Measurements from ENCODE around the gene AMZ1. TPM values are rescaled to one million over a fixed set of nuclear protein-coding genes. Genes with fewer than 3 reads are reported as not detected.
"Not testable (repeated sequence)": the region's sequence is repeated elsewhere in the genome, so short reads cannot be mapped to it uniquely, and the experiment has no call there.

AMZ1 gene
- total and polyA plus RNA-seq, 11 donors = 0.01 to 0.48 (median 0.05) TPM; not detected in 6

DNA sequence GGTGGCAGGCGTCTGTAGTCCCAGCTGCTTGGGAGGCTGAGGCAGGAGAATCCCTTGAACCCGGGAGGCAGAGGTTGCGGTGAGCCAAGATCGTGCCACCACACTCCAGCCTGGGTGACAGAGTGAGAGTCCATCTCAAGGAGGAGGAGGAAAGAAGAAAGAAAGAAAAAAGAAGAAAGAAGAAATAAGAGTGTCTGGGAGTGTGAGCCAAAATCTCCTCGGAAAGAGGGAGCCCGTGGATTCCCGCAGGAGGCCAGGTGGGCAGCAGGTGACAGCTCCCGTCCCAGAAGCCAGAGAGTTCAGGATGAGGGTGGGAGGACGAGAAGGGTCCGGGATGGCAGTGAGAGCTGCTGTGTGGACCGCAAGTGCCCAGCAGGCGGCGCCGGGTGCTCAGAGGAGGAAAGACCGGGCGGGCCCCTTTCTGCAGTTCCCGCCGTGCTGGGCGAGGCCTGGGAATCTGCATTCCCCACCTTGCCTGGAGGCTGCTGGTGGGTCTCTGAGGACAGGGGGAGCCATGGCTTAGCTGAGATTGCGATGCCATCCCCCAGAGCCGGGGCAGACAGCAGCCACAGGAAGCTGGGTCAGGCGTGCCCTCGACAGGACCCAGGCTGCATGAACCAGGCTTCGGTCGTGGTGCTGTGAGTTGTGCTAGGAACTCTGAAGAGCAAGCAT lies 17.1 kb upstream of the AMZ1 start:
- H3K9me3 ChIP-seq = peaks cover 0 to 10% (median 2%) of the 10 kb centered on the region in 12 donors

DNA sequence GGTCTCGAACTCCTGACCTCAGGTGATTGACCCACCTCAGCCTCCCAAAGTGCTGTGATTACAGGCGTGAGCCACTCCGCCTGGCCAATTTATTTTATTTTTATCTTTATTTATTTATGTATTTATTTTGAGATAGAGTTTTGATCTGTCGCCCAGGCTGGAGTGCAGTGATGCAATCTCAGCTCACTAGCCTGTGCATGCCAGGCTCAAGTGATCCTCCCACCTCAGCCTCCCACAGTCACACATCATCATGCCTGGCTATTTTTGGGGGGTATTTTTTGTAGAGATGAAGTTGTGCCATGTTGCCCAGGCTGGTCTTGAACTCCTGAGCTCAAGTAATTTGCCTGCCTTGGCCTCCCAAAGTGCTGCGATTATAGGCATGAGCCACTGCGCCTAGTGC lies 14.8 kb upstream of the AMZ1 start:
- not testable (repeated sequence) for H3K27me3 ChIP-seq, H3K36me3 ChIP-seq, H3K9me3 ChIP-seq, ATAC-seq, H3K27ac ChIP-seq, H3K4me1 ChIP-seq, DNase-seq, H3K4me3 ChIP-seq
- intact Hi-C loops (cut with DNase I) = loop anchor here in 2 of 10 donors (5.0 to 10.0 kb wide), 2 partner anchors 482 to 484 kb away; no protein-coding TSS in a partner anchor
- 64 to 85% (median 77%) methylated on average over 6 of the region's 6 CpGs for WGBS, 4 donors

More for the DNA sequence above, 17.1 kb upstream of the AMZ1 start:
- intact Hi-C loops (cut with DNase I) = loop anchor here in 2 of 10 donors (5.0 to 10.0 kb wide), 2 partner anchors 484 to 486 kb away; no protein-coding TSS in a partner anchor
- no peaks in the 10 kb centered on the region for H3K36me3 ChIP-seq
- WGBS, 4 donors = 15 to 27% (median 24%) methylated on average over 19 to 25 of the region's 25 CpGs
- DNase-seq = peak; percentile 65 to 87 (median 74)
- TF ChIP-seq CTCF (IDR thresholded peaks at IDR 0.05) (peak; percentile 73 to 90 (median 82)), POLR2A (IDR thresholded peaks at IDR 0.05) (no peak)
- H3K4me1 ChIP-seq = peaks cover 0 to 7% (median 1%) of the 10 kb centered on the region in 12 donors
- H3K27me3 ChIP-seq = peaks cover 0 to 7% (median 0%) of the 10 kb centered on the region in 9 donors
- H3K4me3 ChIP-seq = no peak overlapping the region
- H3K27ac ChIP-seq = no peak overlapping the region
- ATAC-seq = peak; percentile 55 to 85 (median 75)

GRCh38 chr7:2673934-2674333 lies 14.1 kb upstream of the AMZ1 start:
- Histone ChIP-seq H3K27ac (no peak overlapping the region), H3K4me1 (peaks cover 0 to 6% (median 0%) of the 10 kb centered on the region in 12 donors), H3K4me3 (no peak overlapping the region), H3K27me3 (peaks cover 0 to 7% (median 0%) of the 10 kb centered on the region in 9 donors), H3K9me3 (peaks cover 0 to 8% (median 2%) of the 10 kb centered on the region in 12 donors), H3K36me3 (no peaks in the 10 kb centered on the region)
- no peak for TF ChIP-seq POLR2A (IDR thresholded peaks at IDR 0.05)
- no peak for TF ChIP-seq CTCF (IDR thresholded peaks at IDR 0.05)
- DNase-seq = no peak
- ATAC-seq = no peak
- intact Hi-C loops (cut with DNase I) = loop anchor here in 2 of 10 donors (5.0 to 10.0 kb wide), 2 partner anchors 481 to 483 kb away; no protein-coding TSS in a partner anchor

- no peak for TF ChIP-seq POLR2A (IDR thresholded peaks at IDR 0.05)
- TF ChIP-seq CTCF (IDR thresholded peaks at IDR 0.05) = no peak
Measured at GRCh38 chr7:2675256-2675764, 12.7 kb upstream of the AMZ1 start.

GRCh38 chr7:2676576-2676975 lies 11.4 kb upstream of the AMZ1 start:
- H3K4me1 ChIP-seq = peaks cover 0 to 11% (median 0%) of the 10 kb centered on the region in 12 donors
- not testable (repeated sequence) for H3K36me3 ChIP-seq, H3K27ac ChIP-seq, H3K9me3 ChIP-seq, H3K4me3 ChIP-seq, H3K27me3 ChIP-seq
- peak in 1 of 5 donors; percentile 12 for DNase-seq
- intact Hi-C loops (cut with DNase I) = loop anchor here in 1 of 10 donors (10.0 kb wide), 1 partner anchor 478 kb away; no protein-coding TSS in a partner anchor
- 72 to 93% (median 80%) methylated on average over 6 to 7 of the region's 8 CpGs for WGBS, 4 donors
- peak in 1 of 4 donors; percentile 32 for ATAC-seq

More at GRCh38 chr7:2675256-2675764, 12.7 kb upstream of the AMZ1 start:
- H3K27ac ChIP-seq = no peak overlapping the region
- no peak overlapping the region for H3K4me3 ChIP-seq
- peaks cover 0 to 9% (median 0%) of the 10 kb centered on the region in 12 donors for H3K4me1 ChIP-seq
- ATAC-seq (no peak), DNase-seq (peak in 1 of 5 donors; percentile 9)
- 72 to 81% (median 77%) methylated on average over 8 to 9 of the region's 9 CpGs for WGBS, 4 donors
- peaks cover 0 to 8% (median 0%) of the 10 kb centered on the region in 9 donors for H3K27me3 ChIP-seq
- intact Hi-C loops (cut with DNase I) = loop anchor here in 1 of 10 donors (10.0 kb wide), 1 partner anchor 479 kb away; no protein-coding TSS in a partner anchor
- H3K9me3 ChIP-seq = peaks cover 0 to 8% (median 2%) of the 10 kb centered on the region in 12 donors
- H3K36me3 ChIP-seq = no peaks in the 10 kb centered on the region

DNA sequence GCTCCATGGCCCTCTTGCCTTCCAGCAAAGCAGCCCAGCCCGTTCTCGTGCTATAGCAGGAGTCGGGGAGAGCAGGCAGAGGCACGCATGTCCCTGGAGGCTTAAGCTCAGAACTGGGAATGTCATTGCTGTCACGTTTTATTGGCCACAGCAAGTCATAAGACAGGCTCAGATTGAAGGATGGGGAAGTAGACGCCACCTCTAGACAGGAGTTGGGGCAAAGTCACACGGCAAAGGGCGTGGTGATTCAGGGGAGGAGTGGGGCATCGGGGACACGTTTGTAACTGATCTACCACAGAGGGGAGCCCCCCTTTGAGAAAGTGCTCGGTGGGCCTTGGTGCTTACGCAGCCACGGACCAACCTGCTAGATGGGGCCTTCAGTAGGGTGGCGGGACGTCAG lies 9.5 kb upstream of the AMZ1 start:
- intact Hi-C loops (cut with DNase I) = loop anchor here in 1 of 10 donors (10.0 kb wide), 1 partner anchor 476 kb away; no protein-coding TSS in a partner anchor
- H3K27me3 ChIP-seq, H3K4me3 ChIP-seq, H3K36me3 ChIP-seq, H3K27ac ChIP-seq, ATAC-seq, H3K9me3 ChIP-seq: not testable (repeated sequence)
- peaks cover 0 to 11% (median 0%) of the 10 kb centered on the region in 12 donors for H3K4me1 ChIP-seq
- peak in 1 of 5 donors; percentile 25 for DNase-seq
- 85 to 87% (median 86%) methylated on average over 13 to 15 of the region's 15 CpGs for WGBS, 4 donors
